Superior temporal gyrus (tissue), 1 donor: ENCODE measurements around the gene GLRA1.
A peak's percentile ranks its signal among the peaks of the same experiment; 100 is the strongest.
"Not testable (repeated sequence)": the region's sequence is repeated elsewhere in the genome, so short reads cannot be mapped to it uniquely, and the experiment has no call there.

Source experiments
- DNase-seq: peaks from one replicate; pipeline ENCODE4 v3.0.0-alpha.2; 2016; ENCODE audit errors: extremely low spot score

Gene GLRA1

GRCh38 chr5:151885138-151885908, 39.3 kb downstream of the GLRA1 start:
- DNase-seq, result no peak

- DNase-seq, result no peak
Observed at GRCh38 chr5:151881621-151882225, 42.9 kb downstream of the GLRA1 start.

- DNase-seq, result no peak
Observed at GRCh38 chr5:151880324-151880723, 44.3 kb downstream of the GLRA1 start.

- DNase-seq, result no peak
Observed at GRCh38 chr5:151873701-151874100, 51.0 kb downstream of the GLRA1 start.

GRCh38 chr5:151872701-151873100, 52.0 kb downstream of the GLRA1 start:
- DNase-seq, result no peak

- no peak for DNase-seq
Observed at GRCh38 chr5:151870820-151871219, 53.8 kb downstream of the GLRA1 start.

- no peak for DNase-seq
Observed at GRCh38 chr5:151870271-151870670, 54.4 kb downstream of the GLRA1 start.

- DNase-seq, result no peak
Observed at GRCh38 chr5:151869843-151870242, 54.8 kb downstream of the GLRA1 start.

GRCh38 chr5:151868451-151868850, 56.2 kb downstream of the GLRA1 start:
- no peak for DNase-seq

- DNase-seq, result no peak
Observed at GRCh38 chr5:151864061-151864748, 60.4 kb downstream of the GLRA1 start.

- DNase-seq, result no peak
Observed at GRCh38 chr5:151863566-151863965, 61.1 kb downstream of the GLRA1 start.

- no peak for DNase-seq
Observed at GRCh38 chr5:151862811-151863472, 61.7 kb downstream of the GLRA1 start.

GRCh38 chr5:151860867-151861266, 63.8 kb downstream of the GLRA1 start:
- DNase-seq, result not testable (repeated sequence)

- no peak for DNase-seq
Observed at GRCh38 chr5:151856861-151857260, 67.8 kb downstream of the GLRA1 start.

GRCh38 chr5:151855701-151856100, 69.0 kb downstream of the GLRA1 start:
- no peak for DNase-seq

- no peak for DNase-seq
Observed at GRCh38 chr5:151847871-151848270, 76.8 kb downstream of the GLRA1 start.

- no peak for DNase-seq
Observed at GRCh38 chr5:151846765-151847164, 77.9 kb downstream of the GLRA1 start.

GRCh38 chr5:151832843-151833242, 91.8 kb downstream of the GLRA1 start:
- not testable (repeated sequence) for DNase-seq

- DNase-seq, result no peak
Observed at GRCh38 chr5:151829370-151829769, 95.3 kb downstream of the GLRA1 start.

- peak; percentile 92 for DNase-seq
Observed at GRCh38 chr5:151825445-151825844, 99.2 kb downstream of the GLRA1 start.

- DNase-seq, result no peak
Observed at GRCh38 chr5:151822141-151822540, 102.5 kb downstream of the GLRA1 start.

GRCh38 chr5:151820903-151821302, 103.7 kb downstream of the GLRA1 start:
- DNase-seq, result peak; percentile 48
